ENCODE results near the gene HTR2A. TPM values are rescaled to one million over a fixed set of nuclear protein-coding genes. Genes with fewer than 3 reads are reported as not detected.

Gene HTR2A
- total and polyA plus RNA-seq, 7 experiments from 2014 or later, result not detected

- H3K36me3 Mint-ChIP-seq, result no peaks in the 10 kb centered on the region
- H3K9me3 Mint-ChIP-seq, result peaks cover 0 to 16% (median 0%) of the 10 kb centered on the region in 11 donors
- intact Hi-C loops (cut with micrococcal nuclease), result no loop called here
- Histone ChIP-seq H3K36me3 (ENCODE audit: control insufficient read depth in 2 of 3, insufficient read depth in 3 of 3, low read length in 3 of 3) (no peaks in the 10 kb centered on the region), H3K27me3 (ENCODE audit: control insufficient read depth in 2 of 2, insufficient read depth in 2 of 2, low read length in 2 of 2) (no peaks in the 10 kb centered on the region), H3K9me3 (ENCODE audit: control insufficient read depth in 2 of 3, low read length in 3 of 3) (no peaks in the 10 kb centered on the region), H3K4me3 (ENCODE audit: low read length) (no peak overlapping the region), H3K4me1 (ENCODE audit: control insufficient read depth in 2 of 2, insufficient read depth in 2 of 2, low read length in 2 of 2) (no peaks in the 10 kb centered on the region), H3K27ac (ENCODE audit: low read depth, low read length) (no peak overlapping the region)
- peaks cover 24 to 39% (median 24%) of the 10 kb centered on the region in 5 donors for H3K27me3 Mint-ChIP-seq
- ChIA-PET CTCF (no interaction called here), POLR2A (no interaction called here)
- DNase-seq (no peak), ATAC-seq (no peak)
- H3K4me1 Mint-ChIP-seq, result no peaks in the 10 kb centered on the region
- H3K4me3 Mint-ChIP-seq, result no peak overlapping the region
- H3K27ac Mint-ChIP-seq, result no peak overlapping the region
Observed at GRCh38 chr13:46913757-46914156, 16.9 kb upstream of the HTR2A start.

- H3K9me3 ChIP-seq (ENCODE audit: control insufficient read depth in 2 of 3, low read length in 3 of 3), result no peaks in the 10 kb centered on the region
- H3K27me3 ChIP-seq (ENCODE audit: control insufficient read depth in 2 of 2, insufficient read depth in 2 of 2, low read length in 2 of 2), result no peaks in the 10 kb centered on the region
- intact Hi-C loops (cut with micrococcal nuclease), result no loop called here
- Mint-ChIP-seq H3K27ac (no peak overlapping the region), H3K27me3 (peaks cover 13 to 39% (median 26%) of the 10 kb centered on the region in 5 donors), H3K4me3 (no peak overlapping the region), H3K4me1 (no peaks in the 10 kb centered on the region), H3K36me3 (no peaks in the 10 kb centered on the region), H3K9me3 (peaks cover 0 to 16% (median 0%) of the 10 kb centered on the region in 11 donors)
- ChIA-PET CTCF (no interaction called here), POLR2A (no interaction called here)
- H3K36me3 ChIP-seq (ENCODE audit: control insufficient read depth in 2 of 3, insufficient read depth in 3 of 3, low read length in 3 of 3), result no peaks in the 10 kb centered on the region
- H3K27ac ChIP-seq (ENCODE audit: low read depth, low read length), result no peak overlapping the region
- ATAC-seq (no peak), DNase-seq (no peak)
- H3K4me3 ChIP-seq (ENCODE audit: low read length), result no peak overlapping the region
- no peaks in the 10 kb centered on the region for H3K4me1 ChIP-seq (ENCODE audit: control insufficient read depth in 2 of 2, insufficient read depth in 2 of 2, low read length in 2 of 2)
Observed at GRCh38 chr13:46909042-46909441, 12.2 kb upstream of the HTR2A start.

GRCh38 chr13:46908501-46908900 is 11.6 kb upstream of the HTR2A start:
- intact Hi-C loops (cut with micrococcal nuclease), result no loop called here
- DNase-seq (no peak), ATAC-seq (no peak)
- Mint-ChIP-seq H3K4me3 (no peak overlapping the region), H3K9me3 (peaks cover 0 to 14% (median 0%) of the 10 kb centered on the region in 11 donors), H3K4me1 (no peaks in the 10 kb centered on the region), H3K36me3 (no peaks in the 10 kb centered on the region), H3K27ac (no peak overlapping the region), H3K27me3 (peaks cover 12 to 39% (median 26%) of the 10 kb centered on the region in 5 donors)
- ChIA-PET CTCF (no interaction called here), POLR2A (no interaction called here)
- Histone ChIP-seq H3K4me1 (ENCODE audit: control insufficient read depth in 2 of 2, insufficient read depth in 2 of 2, low read length in 2 of 2) (no peaks in the 10 kb centered on the region), H3K27me3 (ENCODE audit: control insufficient read depth in 2 of 2, insufficient read depth in 2 of 2, low read length in 2 of 2) (no peaks in the 10 kb centered on the region), H3K4me3 (ENCODE audit: low read length) (no peak overlapping the region), H3K27ac (ENCODE audit: low read depth, low read length) (no peak overlapping the region), H3K36me3 (ENCODE audit: control insufficient read depth in 2 of 3, insufficient read depth in 3 of 3, low read length in 3 of 3) (no peaks in the 10 kb centered on the region), H3K9me3 (ENCODE audit: control insufficient read depth in 2 of 3, low read length in 3 of 3) (no peaks in the 10 kb centered on the region)

GRCh38 chr13:46906405-46906804 is 9.6 kb upstream of the HTR2A start:
- ChIA-PET CTCF (no interaction called here), POLR2A (no interaction called here)
- DNase-seq (no peak), ATAC-seq (no peak)
- Histone ChIP-seq H3K9me3 (ENCODE audit: control insufficient read depth in 2 of 3, low read length in 3 of 3) (no peaks in the 10 kb centered on the region), H3K36me3 (ENCODE audit: control insufficient read depth in 2 of 3, insufficient read depth in 3 of 3, low read length in 3 of 3) (no peaks in the 10 kb centered on the region), H3K27me3 (ENCODE audit: control insufficient read depth in 2 of 2, insufficient read depth in 2 of 2, low read length in 2 of 2) (no peaks in the 10 kb centered on the region), H3K27ac (ENCODE audit: low read depth, low read length) (no peak overlapping the region), H3K4me1 (ENCODE audit: control insufficient read depth in 2 of 2, insufficient read depth in 2 of 2, low read length in 2 of 2) (no peaks in the 10 kb centered on the region), H3K4me3 (ENCODE audit: low read length) (no peak overlapping the region)
- Mint-ChIP-seq H3K27ac (no peak overlapping the region), H3K27me3 (peaks cover 6 to 44% (median 33%) of the 10 kb centered on the region in 5 donors), H3K4me1 (no peaks in the 10 kb centered on the region), H3K4me3 (no peak overlapping the region), H3K36me3 (no peaks in the 10 kb centered on the region), H3K9me3 (no peaks in the 10 kb centered on the region)
- intact Hi-C loops (cut with micrococcal nuclease), result no loop called here

- no peak overlapping the region for H3K27ac ChIP-seq (ENCODE audit: low read depth, low read length)
- DNase-seq (no peak), ATAC-seq (no peak)
- Mint-ChIP-seq H3K4me1 (no peaks in the 10 kb centered on the region), H3K27ac (no peak overlapping the region), H3K36me3 (no peaks in the 10 kb centered on the region), H3K9me3 (no peaks in the 10 kb centered on the region), H3K4me3 (no peak overlapping the region), H3K27me3 (peaks cover 6 to 35% (median 23%) of the 10 kb centered on the region in 5 donors)
- intact Hi-C loops (cut with micrococcal nuclease), result no loop called here
- no peak overlapping the region for H3K4me3 ChIP-seq (ENCODE audit: low read length)
- H3K27me3 ChIP-seq (ENCODE audit: control insufficient read depth in 2 of 2, insufficient read depth in 2 of 2, low read length in 2 of 2), result no peaks in the 10 kb centered on the region
- H3K9me3 ChIP-seq (ENCODE audit: control insufficient read depth in 2 of 3, low read length in 3 of 3), result no peaks in the 10 kb centered on the region
- ChIA-PET CTCF (no interaction called here), POLR2A (no interaction called here)
- H3K4me1 ChIP-seq (ENCODE audit: control insufficient read depth in 2 of 2, insufficient read depth in 2 of 2, low read length in 2 of 2), result no peaks in the 10 kb centered on the region
- H3K36me3 ChIP-seq (ENCODE audit: control insufficient read depth in 2 of 3, insufficient read depth in 3 of 3, low read length in 3 of 3), result no peaks in the 10 kb centered on the region
Observed at GRCh38 chr13:46905249-46905648, 8.4 kb upstream of the HTR2A start.

GRCh38 chr13:46903748-46904147 is 6.9 kb upstream of the HTR2A start:
- Histone ChIP-seq H3K4me3 (ENCODE audit: low read length) (no peak overlapping the region), H3K9me3 (ENCODE audit: control insufficient read depth in 2 of 3, low read length in 3 of 3) (no peaks in the 10 kb centered on the region), H3K36me3 (ENCODE audit: control insufficient read depth in 2 of 3, insufficient read depth in 3 of 3, low read length in 3 of 3) (no peaks in the 10 kb centered on the region), H3K27me3 (ENCODE audit: control insufficient read depth in 2 of 2, insufficient read depth in 2 of 2, low read length in 2 of 2) (no peaks in the 10 kb centered on the region), H3K27ac (ENCODE audit: low read depth, low read length) (no peak overlapping the region), H3K4me1 (ENCODE audit: control insufficient read depth in 2 of 2, insufficient read depth in 2 of 2, low read length in 2 of 2) (no peaks in the 10 kb centered on the region)
- DNase-seq (no peak), ATAC-seq (no peak)
- Mint-ChIP-seq H3K4me1 (no peaks in the 10 kb centered on the region), H3K27me3 (peaks cover 10 to 24% (median 13%) of the 10 kb centered on the region in 5 donors), H3K4me3 (no peak overlapping the region), H3K36me3 (no peaks in the 10 kb centered on the region), H3K27ac (no peak overlapping the region), H3K9me3 (no peaks in the 10 kb centered on the region)
- intact Hi-C loops (cut with micrococcal nuclease), result no loop called here
- ChIA-PET CTCF (no interaction called here), POLR2A (no interaction called here)

- Mint-ChIP-seq H3K36me3 (no peaks in the 10 kb centered on the region), H3K9me3 (no peaks in the 10 kb centered on the region), H3K27me3 (peaks cover 20 to 28% (median 25%) of the 10 kb centered on the region in 5 donors), H3K4me1 (peaks cover 0 to 12% (median 9%) of the 10 kb centered on the region in 7 donors), H3K27ac (no peak overlapping the region), H3K4me3 (no peak overlapping the region)
- H3K36me3 ChIP-seq (ENCODE audit: control insufficient read depth in 2 of 3, insufficient read depth in 3 of 3, low read length in 3 of 3), result no peaks in the 10 kb centered on the region
- POLR2A ChIA-PET, result no interaction called here
- intact Hi-C loops (cut with micrococcal nuclease), result no loop called here
- ATAC-seq, result no peak
- H3K9me3 ChIP-seq (ENCODE audit: control insufficient read depth in 2 of 3, low read length in 3 of 3), result no peaks in the 10 kb centered on the region
- CTCF ChIA-PET, result no interaction called here
- H3K4me3 ChIP-seq (ENCODE audit: low read length), result no peak overlapping the region
- H3K27ac ChIP-seq (ENCODE audit: low read depth, low read length), result no peak overlapping the region
- no peaks in the 10 kb centered on the region for H3K27me3 ChIP-seq (ENCODE audit: control insufficient read depth in 2 of 2, insufficient read depth in 2 of 2, low read length in 2 of 2)
- no peaks in the 10 kb centered on the region for H3K4me1 ChIP-seq (ENCODE audit: control insufficient read depth in 2 of 2, insufficient read depth in 2 of 2, low read length in 2 of 2)
- no peak for DNase-seq
Observed at GRCh38 chr13:46901721-46902120, 4.9 kb upstream of the HTR2A start.

Measured in naive thymus-derived CD4-positive, alpha-beta T cell (primary cell).